IMR-90 (cell line): ENCODE results near the gene URB1. TPM values are rescaled to one million over a fixed set of nuclear protein-coding genes. Genes with fewer than 3 reads are reported as not detected.

ENCODE experiments used
- ATAC-seq: fragments of 200-7000 bp; cut with Tn5 transposase; 2 replicates; pipeline ENCODE4 v1.9.1; 2020; ENCODE audit warnings: low read depth, mild to moderate bottlenecking, moderate library complexity
- BruUV-seq: library from RNA; stranded (reverse); fragments of 400-500 nt; replicated peaks from 2 replicates; lab custom pipeline; 2021; lab: Mats Ljungman, UMichigan
- CTCF ChIA-PET: fragments of 300-600 bp; formaldehyde crosslinking; extraction: SDS; loops from one replicate; lab custom pipeline; 2021; ENCODE audit warnings: antibody characterized with exemption; lab: Yijun Ruan, JAX
- POLR2A ChIA-PET: fragments of 300-600 bp; sonication (Branson Sonifier 250); formaldehyde crosslinking; loops from one replicate; lab custom pipeline; 2022; ENCODE audit warnings: antibody characterized with exemption; ENCODE audit not compliant: unreplicated experiment; lab: Charles Lee
- DNase-seq: peaks from one replicate; pipeline ENCODE4 v3.0.0; 2013
- H2AFZ ChIP-seq: replicated peaks from 2 replicates; pipeline ENCODE3; 2013; ENCODE audit warnings: low read length, mild to moderate bottlenecking; ENCODE audit not compliant: poor library complexity
- H2AK5ac ChIP-seq: 2 replicates; pipeline ENCODE4 v1.6.1; 2013; ENCODE audit warnings: low read depth, low read length, inconsistent platforms
- H2AK9ac ChIP-seq: replicated peaks from 2 replicates; pipeline ENCODE3; 2013; ENCODE audit warnings: mild to moderate bottlenecking, low read depth, low read length, moderate library complexity; ENCODE audit not compliant: poor library complexity
- H2BK120ac ChIP-seq: 2 replicates; pipeline ENCODE4 v1.6.1; 2013; ENCODE audit warnings: low read depth, low read length, inconsistent platforms
- H2BK15ac ChIP-seq: 3 replicates; pipeline ENCODE4 v1.6.1; 2013; ENCODE audit warnings: low read depth, low read length, inconsistent platforms
- H2BK20ac ChIP-seq: 2 replicates; pipeline ENCODE4 v1.6.1; 2013; ENCODE audit warnings: low read depth, mild to moderate bottlenecking, inconsistent platforms, low read length, moderate library complexity
- H2BK5ac ChIP-seq: 2 replicates; pipeline ENCODE4 v1.6.1; 2013; ENCODE audit warnings: mild to moderate bottlenecking, low read depth, low read length, inconsistent platforms; ENCODE audit not compliant: poor library complexity, severe bottlenecking
- H3K14ac ChIP-seq: replicated peaks from 2 replicates; pipeline ENCODE4 v1.6.1; 2013; ENCODE audit warnings: low read depth, low read length, inconsistent platforms
- H3K18ac ChIP-seq: 2 replicates; pipeline ENCODE4 v1.6.1; 2013; ENCODE audit warnings: low read depth, low read length, control low read depth
- H3K23ac ChIP-seq: 2 replicates; pipeline ENCODE4 v1.6.1; 2013; ENCODE audit warnings: low read depth, low read length, inconsistent platforms
- H3K27ac ChIP-seq: 2 replicates; pipeline ENCODE4 v1.5.1; 2013; ENCODE audit warnings: mild to moderate bottlenecking, control low read depth, low read length; ENCODE audit not compliant: insufficient read depth
- H3K27me3 ChIP-seq: 2 replicates; pipeline ENCODE4 v1.6.1; 2013; ENCODE audit warnings: low read length; ENCODE audit not compliant: control insufficient read depth, insufficient read depth
- H3K36me3 ChIP-seq: 2 replicates; pipeline ENCODE4 v1.6.1; 2013; ENCODE audit warnings: low read length, mixed read lengths; ENCODE audit not compliant: control insufficient read depth, insufficient read depth
- H3K4ac ChIP-seq: 2 replicates; pipeline ENCODE4 v1.6.1; 2013; ENCODE audit warnings: low read depth, low read length, inconsistent platforms
- H3K4me1 ChIP-seq: 2 replicates; pipeline ENCODE4 v1.6.1; 2013; ENCODE audit warnings: low read length, mixed read lengths; ENCODE audit not compliant: control insufficient read depth, insufficient read depth
- H3K4me2 ChIP-seq: 2 replicates; pipeline ENCODE4 v1.6.1; 2013; ENCODE audit warnings: low read depth, mild to moderate bottlenecking, control low read depth, low read length, moderate library complexity
- H3K4me3 ChIP-seq: 2 replicates; pipeline ENCODE4 v1.5.1; 2013; ENCODE audit warnings: low read depth, mild to moderate bottlenecking, control low read depth, low read length, moderate library complexity; ENCODE audit not compliant: insufficient read depth
- H3K56ac ChIP-seq: 2 replicates; pipeline ENCODE4 v1.6.1; 2013; ENCODE audit warnings: low read length, inconsistent platforms; ENCODE audit not compliant: insufficient read depth; ENCODE audit errors: extremely low read depth
- H3K79me1 ChIP-seq, 2 experiments: 2 replicates each; pipeline ENCODE4 v1.6.1; 2013; ENCODE audit warnings: low read length in 2 of 2, inconsistent platforms in 1 of 2, low read depth in 1 of 2
- H3K9ac ChIP-seq: 2 replicates; pipeline ENCODE4 v1.6.1; 2013; ENCODE audit warnings: low read depth, low read length, control low read depth
- H3K9me1 ChIP-seq: 2 replicates; pipeline ENCODE4 v1.6.1; 2013; ENCODE audit warnings: low read length, inconsistent platforms; ENCODE audit not compliant: insufficient read depth
- H3K9me3 ChIP-seq: 2 replicates; pipeline ENCODE4 v1.6.1; 2013; ENCODE audit warnings: low read length; ENCODE audit not compliant: control insufficient read depth, insufficient read depth
- H4K20me1 ChIP-seq: 2 replicates; pipeline ENCODE4 v1.6.1; 2013; ENCODE audit warnings: low read length, inconsistent platforms; ENCODE audit not compliant: insufficient read depth
- H4K5ac ChIP-seq: 2 replicates; pipeline ENCODE4 v1.6.1; 2013; ENCODE audit warnings: mild to moderate bottlenecking, low read depth, low read length, control low read depth
- H4K8ac ChIP-seq, 2 experiments: 2 replicates each; pipeline ENCODE4 v1.6.1; 2013; ENCODE audit warnings: low read depth in 2 of 2, low read length in 2 of 2, control low read depth in 1 of 2, inconsistent platforms in 1 of 2
- H4K91ac ChIP-seq: 2 replicates; pipeline ENCODE4 v1.6.1; 2013; ENCODE audit warnings: low read depth, low read length, inconsistent platforms; ENCODE audit not compliant: insufficient read depth
- BHLHE40 ChIP-seq: fragments of 150-350 bp; IDR thresholded peaks from 2 replicates; pipeline ENCODE4 v1.6.1; 2016; ENCODE audit warnings: mild to moderate bottlenecking, low read depth, low read length
- CEBPB ChIP-seq: IDR thresholded peaks from 2 replicates; pipeline ENCODE4 v1.6.1; 2012; ENCODE audit warnings: low read depth, low read length, improper control_type of control experiment
- CHD1 ChIP-seq: IDR thresholded peaks from 2 replicates; pipeline ENCODE4 v1.6.1; 2012; ENCODE audit warnings: low read depth, low read length, improper control_type of control experiment
- CTCF ChIP-seq: conservative IDR thresholded peaks from 2 replicates; pipeline ENCODE4 v1.5.1; 2012; ENCODE audit warnings: mild to moderate bottlenecking, low read depth, low read length, improper control_type of control experiment
- ELK1 ChIP-seq: fragments of 150-350 bp; IDR thresholded peaks from 2 replicates; pipeline ENCODE4 v1.6.1; 2016; ENCODE audit warnings: low read depth, mild to moderate bottlenecking, low read length, moderate library complexity, borderline replicate concordance
- FOS ChIP-seq: fragments of 150-350 bp; IDR thresholded peaks from 2 replicates; pipeline ENCODE4 v1.6.1; 2016; ENCODE audit warnings: low read depth, low read length
- MAFK ChIP-seq: IDR thresholded peaks from 2 replicates; pipeline ENCODE4 v1.6.1; 2012; ENCODE audit warnings: low read depth, low read length, improper control_type of control experiment
- MAZ ChIP-seq: IDR thresholded peaks from 2 replicates; pipeline ENCODE4 v1.6.1; 2012; ENCODE audit warnings: low read depth, mild to moderate bottlenecking, low read length, improper control_type of control experiment, moderate library complexity, borderline replicate concordance
- MXI1 ChIP-seq: IDR thresholded peaks from 2 replicates; pipeline ENCODE4 v1.6.1; 2012; ENCODE audit warnings: low read depth, mild to moderate bottlenecking, low read length, moderate library complexity, borderline replicate concordance
- NFE2L2 ChIP-seq: fragments of 150-350 bp; IDR thresholded peaks from 2 replicates; pipeline ENCODE4 v1.6.1; 2016; ENCODE audit warnings: low read depth, mild to moderate bottlenecking, low read length
- POLR2A ChIP-seq: IDR thresholded peaks from 2 replicates; pipeline ENCODE4 v1.6.1; 2012; ENCODE audit warnings: mild to moderate bottlenecking, low read depth, low read length
- RAD21 ChIP-seq: IDR thresholded peaks from 2 replicates; pipeline ENCODE4 v1.6.1; 2012; ENCODE audit warnings: low read length, improper control_type of control experiment
- RCOR1 ChIP-seq: IDR thresholded peaks from 2 replicates; pipeline ENCODE4 v1.6.1; 2012; ENCODE audit warnings: mild to moderate bottlenecking, low read length, improper control_type of control experiment; ENCODE audit not compliant: insufficient replicate concordance
- RFX5 ChIP-seq: IDR thresholded peaks from 2 replicates; pipeline ENCODE4 v1.8.0; 2012; ENCODE audit warnings: low read depth, mild to moderate bottlenecking, low read length, moderate library complexity
- SMC3 ChIP-seq: fragments of 150-350 bp; IDR thresholded peaks from 2 replicates; pipeline ENCODE4 v1.6.1; 2016; ENCODE audit warnings: low read depth, mild to moderate bottlenecking, antibody characterized with exemption, low read length, moderate library complexity
- USF2 ChIP-seq: fragments of 150-350 bp; IDR thresholded peaks from 2 replicates; pipeline ENCODE4 v1.6.1; 2017; ENCODE audit warnings: mild to moderate bottlenecking, antibody characterized with exemption, low read length, low read depth
- WGBS, 2 experiments: methylation state at CpG; one replicate each; pipeline versions ENCODE4 v1.1.5 to v1.1.7; 2013; ENCODE audit warnings: missing lambda C conversion rate in 2 of 2; ENCODE audit not compliant: insufficient read length in 1 of 2; ENCODE audit errors: extremely low coverage in 2 of 2; 5-methylcytosine and 5-hydroxymethylcytosine counted together
- dilution Hi-C: fragments of 300-500 bp; cut with HindIII; formaldehyde crosslinking; loops from one replicate; pipeline ENCODE4 v1.14.3; 2018; ENCODE audit warnings: low sequenced_read_pairs; ENCODE audit not compliant: unreplicated experiment
- in situ Hi-C: fragments of 300-500 bp; cut with MboI; formaldehyde crosslinking; loops from 3 replicates; pipeline ENCODE4 v1.14.3; 2019; ENCODE audit warnings: low sequenced_read_pairs, inconsistent platforms, mixed read lengths
- intact Hi-C: fragments of 100-400 bp; cut with micrococcal nuclease; formaldehyde crosslinking; loops from 2 replicates; pipeline ENCODE4 v1.10.0; 2022
- polyA plus RNA-seq, 3 experiments: library from polyadenylated mRNA; depleted of rRNA; stranded (reverse); fragments of >200 nt; gene quantifications; 2 replicates each; pipeline ENCODE4 v1.2.3, GENCODE V29; 2012; ENCODE audit warnings: low replicate concordance in 1 of 3
- total RNA-seq: library from RNA; depleted of rRNA; stranded (reverse); fragments of >200 nt; gene quantifications from 2 replicates; pipeline ENCODE4 v1.2.3, GENCODE V29; 2012

Gene URB1
- total and polyA plus RNA-seq, 2 of the 4 experiments (the other 2 are of a cell fraction): 9.2 to 12.7 TPM

- Histone ChIP-seq H3K4ac (no peak overlapping the region), H3K9ac (no peak overlapping the region), H3K9me3 (no peaks in the 10 kb centered on the region), H2AFZ (no peak overlapping the region), H3K56ac (no peak overlapping the region), H3K9me1 (peaks cover 3% of the 10 kb centered on the region; the same call in 1 of the 2 replicates), H3K27me3 (no peaks in the 10 kb centered on the region), H4K20me1 (no peaks in the 10 kb centered on the region; the same call in 1 of the 2 replicates), H3K18ac (no peak overlapping the region), H4K5ac (no peak overlapping the region), H4K8ac (no peak overlapping the region), H2AK5ac (no peak overlapping the region), H3K4me3 (no peak overlapping the region), H2BK15ac (no peak overlapping the region), H2BK20ac (no peak overlapping the region), H3K14ac (no peak overlapping the region), H2BK120ac (no peak overlapping the region), H3K27ac (no peak overlapping the region), H2BK5ac (no peak overlapping the region), H3K4me2 (no peak overlapping the region), H3K79me1 (peaks cover 3 to 25% of the 10 kb centered on the region in 2 experiments; a peak in 3 of 4 replicates), H3K23ac (no peak overlapping the region), H3K4me1 (peaks cover 4% of the 10 kb centered on the region; the same call in 1 of the 2 replicates), H4K91ac (no peak overlapping the region), H3K36me3 (peaks cover 72% of the 10 kb centered on the region), H2AK9ac (no peak overlapping the region)
- POLR2A ChIA-PET: no interaction called here
- ATAC-seq (no peak), DNase-seq (no peak)
- BruUV-seq: no TSS peak
- intact Hi-C loops: no loop called here
- CTCF ChIA-PET: no interaction called here
- WGBS, 2 experiments: 98% methylated on average over 8 of the region's 12 CpGs; no CpG with 5 or more reads in 1 of the 2 experiments
- in situ Hi-C loops: no loop called here
- TF ChIP-seq USF2 (no peak), MXI1 (no peak), RFX5 (no peak), MAFK (no peak), BHLHE40 (no peak), NFE2L2 (no peak), CHD1 (no peak), ELK1 (no peak), FOS (no peak), RCOR1 (no peak), SMC3 (no peak), RAD21 (no peak), POLR2A (no peak), CTCF (no peak), CEBPB (no peak), MAZ (no peak)
- dilution Hi-C loops: no loop called here
Measured at GRCh38 chr21:32322103-32322502, 70.7 kb downstream of the URB1 start.
